ENCODE measurements around the gene TMEM256. TPM values are rescaled to one million over a fixed set of nuclear protein-coding genes. Genes with fewer than 3 reads are reported as not detected.
A peak's percentile ranks its signal among the peaks of the same experiment; 100 is the strongest.

TMEM256 gene
- total RNA-seq, 1 donor from 2014 or later: 45.9 TPM

GRCh38 chr17:7436556-7437368 is 32.9 kb upstream of the TMEM256 start:
- Mint-ChIP-seq H3K4me3 (ENCODE audit: unreplicated experiment) (peak overlapping the region; percentile 81), H3K27me3 (ENCODE audit: unreplicated experiment) (peaks cover 28% of the 10 kb centered on the region), H3K9me3 (ENCODE audit: unreplicated experiment) (no peaks in the 10 kb centered on the region), H3K36me3 (ENCODE audit: unreplicated experiment) (peaks cover 2% of the 10 kb centered on the region), H3K27ac (ENCODE audit: unreplicated experiment) (peak overlapping the region; percentile 82), H3K4me1 (ENCODE audit: unreplicated experiment) (peaks cover 43% of the 10 kb centered on the region)
- peak; percentile 91 for TF ChIP-seq CTCF (IDR thresholded peaks at IDR 0.05)
- peak; percentile 92 for DNase-seq (ENCODE audit: extremely low spot score, unreplicated experiment)

GRCh38 chr17:7435676-7436555 is 32.0 kb upstream of the TMEM256 start:
- H3K4me1 Mint-ChIP-seq (ENCODE audit: unreplicated experiment): peaks cover 43% of the 10 kb centered on the region
- peaks cover 2% of the 10 kb centered on the region for H3K36me3 Mint-ChIP-seq (ENCODE audit: unreplicated experiment)
- peak overlapping the region; percentile 81 for H3K4me3 Mint-ChIP-seq (ENCODE audit: unreplicated experiment)
- no peak for DNase-seq (ENCODE audit: extremely low spot score, unreplicated experiment)
- peak overlapping the region; percentile 82 for H3K27ac Mint-ChIP-seq (ENCODE audit: unreplicated experiment)
- peaks cover 25% of the 10 kb centered on the region for H3K27me3 Mint-ChIP-seq (ENCODE audit: unreplicated experiment)
- peak; percentile 24 for TF ChIP-seq CTCF (IDR thresholded peaks at IDR 0.05)
- H3K9me3 Mint-ChIP-seq (ENCODE audit: unreplicated experiment): no peaks in the 10 kb centered on the region

GRCh38 chr17:7432296-7432695 is 28.4 kb upstream of the TMEM256 start:
- Mint-ChIP-seq H3K27ac (ENCODE audit: unreplicated experiment) (no peak overlapping the region), H3K27me3 (ENCODE audit: unreplicated experiment) (peaks cover 2% of the 10 kb centered on the region), H3K4me1 (ENCODE audit: unreplicated experiment) (peaks cover 14% of the 10 kb centered on the region), H3K4me3 (ENCODE audit: unreplicated experiment) (no peak overlapping the region), H3K36me3 (ENCODE audit: unreplicated experiment) (no peaks in the 10 kb centered on the region), H3K9me3 (ENCODE audit: unreplicated experiment) (no peaks in the 10 kb centered on the region)
- DNase-seq (ENCODE audit: extremely low spot score, unreplicated experiment): no peak
- TF ChIP-seq CTCF (IDR thresholded peaks at IDR 0.05): no peak

GRCh38 chr17:7431231-7431630 is 27.3 kb upstream of the TMEM256 start:
- H3K27ac Mint-ChIP-seq (ENCODE audit: unreplicated experiment): no peak overlapping the region

More at GRCh38 chr17:7431231-7431630, 27.3 kb upstream of the TMEM256 start:
- H3K4me3 Mint-ChIP-seq (ENCODE audit: unreplicated experiment): no peak overlapping the region
- no peak for DNase-seq (ENCODE audit: extremely low spot score, unreplicated experiment)
- H3K27me3 Mint-ChIP-seq (ENCODE audit: unreplicated experiment): no peaks in the 10 kb centered on the region
- no peaks in the 10 kb centered on the region for H3K9me3 Mint-ChIP-seq (ENCODE audit: unreplicated experiment)
- H3K4me1 Mint-ChIP-seq (ENCODE audit: unreplicated experiment): peaks cover 7% of the 10 kb centered on the region
- TF ChIP-seq CTCF (IDR thresholded peaks at IDR 0.05): no peak
- no peaks in the 10 kb centered on the region for H3K36me3 Mint-ChIP-seq (ENCODE audit: unreplicated experiment)
